ENCODE results near the gene GAPDH. TPM values are rescaled to one million over a fixed set of nuclear protein-coding genes. Genes with fewer than 3 reads are reported as not detected.

The GAPDH gene
- total RNA-seq, 4 donors from 2014 or later: 1,442 to 2,828 (median 1,967) TPM

GRCh38 chr12:6569312-6569711 is 35.0 kb downstream of the GAPDH start:
- no peak overlapping the region for H3K4me3 ChIP-seq
- no peak for DNase-seq (ENCODE audit: low spot score in 2 of 2)
- H3K27me3 ChIP-seq: no peaks in the 10 kb centered on the region
- H3K36me3 ChIP-seq: peaks cover 59% of the 10 kb centered on the region
- TF ChIP-seq CTCF (IDR thresholded peaks at IDR 0.05) (no peak), POLR2A (IDR thresholded peaks at IDR 0.05) (no peak), POLR2AphosphoS5 (IDR thresholded peaks at IDR 0.05) (no peak), EP300 (IDR thresholded peaks at IDR 0.05) (no peak)
- H3K9me3 ChIP-seq: no peaks in the 10 kb centered on the region
- 87% methylated on average over 10 of the region's 12 CpGs for WGBS
- no peak overlapping the region for H3K27ac ChIP-seq
- H3K4me1 ChIP-seq: peaks cover 20% of the 10 kb centered on the region

- Histone ChIP-seq H3K27ac (no peak overlapping the region), H3K27me3 (no peaks in the 10 kb centered on the region), H3K4me3 (no peak overlapping the region), H3K36me3 (peaks cover 59% of the 10 kb centered on the region), H3K9me3 (no peaks in the 10 kb centered on the region), H3K4me1 (peaks cover 20% of the 10 kb centered on the region)
- whole genome bisulfite sequencing: 75% methylated on average over 7 of the region's 7 CpGs
- DNase-seq (ENCODE audit: low spot score in 2 of 2): no peak
- TF ChIP-seq EP300 (IDR thresholded peaks at IDR 0.05): no peak
- TF ChIP-seq CTCF (IDR thresholded peaks at IDR 0.05): no peak
Observed at GRCh38 chr12:6569786-6570185, 35.5 kb downstream of the GAPDH start.

- Histone ChIP-seq H3K4me3 (no peak overlapping the region), H3K9me3 (no peaks in the 10 kb centered on the region), H3K27ac (no peak overlapping the region), H3K36me3 (peaks cover 65% of the 10 kb centered on the region), H3K27me3 (no peaks in the 10 kb centered on the region), H3K4me1 (peaks cover 20% of the 10 kb centered on the region)
- WGBS: 60% methylated on average over 7 of the region's 7 CpGs
- no peak for DNase-seq (ENCODE audit: low spot score in 2 of 2)
- TF ChIP-seq CTCF (IDR thresholded peaks at IDR 0.05): peak in 1 of 2 donors; percentile 30
- TF ChIP-seq POLR2AphosphoS5 (IDR thresholded peaks at IDR 0.05): no peak
- no peak for TF ChIP-seq EP300 (IDR thresholded peaks at IDR 0.05)
Observed at GRCh38 chr12:6570264-6570887, 36.1 kb downstream of the GAPDH start.

- DNase-seq (ENCODE audit: low spot score in 2 of 2): no peak
- 93% methylated on average over 8 of the region's 8 CpGs for WGBS
- peaks cover 80% of the 10 kb centered on the region for H3K36me3 ChIP-seq
- H3K9me3 ChIP-seq: no peaks in the 10 kb centered on the region
- no peak for TF ChIP-seq EP300 (IDR thresholded peaks at IDR 0.05)
- TF ChIP-seq POLR2AphosphoS5 (IDR thresholded peaks at IDR 0.05): no peak
- no peak for TF ChIP-seq CTCF (IDR thresholded peaks at IDR 0.05)
- no peak overlapping the region for H3K27ac ChIP-seq
- no peak overlapping the region for H3K4me3 ChIP-seq
- no peaks in the 10 kb centered on the region for H3K27me3 ChIP-seq
- peaks cover 7% of the 10 kb centered on the region for H3K4me1 ChIP-seq
Observed at GRCh38 chr12:6573001-6573400, 38.7 kb downstream of the GAPDH start.

- H3K36me3 ChIP-seq: peaks cover 96% of the 10 kb centered on the region
- H3K27me3 ChIP-seq: no peaks in the 10 kb centered on the region
- H3K27ac ChIP-seq: no peak overlapping the region
- WGBS: 92% methylated on average over 4 of the region's 4 CpGs
- no peak for TF ChIP-seq POLR2AphosphoS5 (IDR thresholded peaks at IDR 0.05)
- no peak for TF ChIP-seq EP300 (IDR thresholded peaks at IDR 0.05)
- no peak for TF ChIP-seq CTCF (IDR thresholded peaks at IDR 0.05)
- TF ChIP-seq POLR2A (IDR thresholded peaks at IDR 0.05): no peak
- no peaks in the 10 kb centered on the region for H3K4me1 ChIP-seq
- no peaks in the 10 kb centered on the region for H3K9me3 ChIP-seq
- DNase-seq (ENCODE audit: low spot score in 2 of 2): no peak
- H3K4me3 ChIP-seq: no peak overlapping the region
Observed at GRCh38 chr12:6574576-6575295, 40.4 kb downstream of the GAPDH start.

Measured in suprapubic skin (tissue), 4 donors.